Liver (tissue), 3 donors: ENCODE results near the gene ZNF304.

Experiments
- ATF3 ChIP-seq: IDR thresholded peaks from 2 replicates; pipeline ENCODE4 v1.6.1; 2016; ENCODE audit warnings: antibody characterized with exemption
- CTCF ChIP-seq: fragments of 150-350 bp; IDR thresholded peaks from 2 replicates; pipeline ENCODE4 v1.5.1; 2017; ENCODE audit warnings: improper control_type of control experiment, low read depth, low read length; ENCODE audit not compliant: missing input control
- FOXA1 ChIP-seq: IDR thresholded peaks from 2 replicates; pipeline ENCODE4 v1.6.1; 2016; ENCODE audit warnings: antibody characterized with exemption
- GABPA ChIP-seq, 2 donors: IDR thresholded peaks in 1 of 2; conservative IDR thresholded peaks in 1 of 2; 2 replicates each; pipeline ENCODE4 v1.6.1; 2016; ENCODE audit warnings: antibody characterized with exemption in 2 of 2, mild to moderate bottlenecking in 1 of 2, moderate library complexity in 1 of 2
- MAX ChIP-seq: IDR thresholded peaks from 2 replicates; pipeline ENCODE4 v1.6.1; 2016; ENCODE audit warnings: antibody characterized with exemption
- RAD21 ChIP-seq, 2 donors: IDR thresholded peaks; 2 replicates each; pipeline ENCODE4 v1.6.1; 2016; ENCODE audit warnings: antibody characterized with exemption in 2 of 2, mild to moderate bottlenecking in 2 of 2
- REST ChIP-seq: IDR thresholded peaks from 2 replicates; pipeline ENCODE4 v1.6.1; 2016; ENCODE audit warnings: antibody characterized with exemption, mild to moderate bottlenecking
- TAF1 ChIP-seq: conservative IDR thresholded peaks from 2 replicates; pipeline ENCODE4 v1.6.1; 2016; ENCODE audit warnings: antibody characterized with exemption, mild to moderate bottlenecking
- YY1 ChIP-seq: IDR thresholded peaks from 2 replicates; pipeline ENCODE4 v1.6.1; 2016; ENCODE audit warnings: antibody characterized with exemption, mild to moderate bottlenecking
- donor health status: healthy.
- donor health status: healthy.

GRCh38 chr19:57317503-57317902 lies 33.6 kb upstream of the ZNF304 start:
- TF ChIP-seq ATF3: no peak
- no peak for TF ChIP-seq TAF1
- TF ChIP-seq REST: no peak
- TF ChIP-seq CTCF: no peak
- no peak for TF ChIP-seq YY1
- no peak for TF ChIP-seq MAX
- TF ChIP-seq RAD21 (IDR thresholded peaks at IDR 0.05): no peak
- no peak for TF ChIP-seq FOXA1
- TF ChIP-seq GABPA (IDR thresholded peaks at IDR 0.05 in 1 of 2, conservative IDR thresholded peaks at IDR 0.05 in 1 of 2): no peak
